PC-3 (cell line): ENCODE results near the gene EYS. TPM values are rescaled to one million over a fixed set of nuclear protein-coding genes. Genes with fewer than 3 reads are reported as not detected.
A peak's percentile ranks its signal among the peaks of the same experiment; 100 is the strongest.

Experiments used
- ATAC-seq: fragments of 200-7000 bp; cut with Tn5 transposase; 2 replicates; pipeline ENCODE4 v1.9.1; 2020; ENCODE audit warnings: mild to moderate bottlenecking, moderate library complexity
- BruUV-seq: library from RNA; stranded (reverse); fragments of 400-500 nt; replicated peaks from 2 replicates; lab custom pipeline; 2021; lab: Mats Ljungman, UMichigan
- CTCF ChIA-PET: fragments of 300-600 bp; sonication (Branson Sonifier 250); formaldehyde crosslinking; loops from one replicate; lab custom pipeline; 2022; ENCODE audit warnings: antibody characterized with exemption; lab: Charles Lee
- POLR2A ChIA-PET: fragments of 300-600 bp; sonication (Branson Sonifier 250); formaldehyde crosslinking; loops from one replicate; lab custom pipeline; 2022; ENCODE audit warnings: antibody characterized with exemption; ENCODE audit not compliant: unreplicated experiment; lab: Charles Lee
- DNase-seq: peaks from one replicate; pipeline ENCODE4 v3.0.0-alpha.2; 2015
- H2AFZ ChIP-seq: fragments of 300-600 bp; sonication (generic); 2 replicates; pipeline ENCODE4 v1.6.0; 2016; ENCODE audit warnings: antibody characterized with exemption, low read length
- H3F3A ChIP-seq: fragments of 300-600 bp; sonication (generic); one replicate; pipeline ENCODE4 v1.6.0; 2017; ENCODE audit warnings: antibody characterized with exemption, low read length, control low read depth, mild to moderate bottlenecking; ENCODE audit not compliant: unreplicated experiment
- H3K27ac ChIP-seq: fragments of 300-600 bp; sonication (generic); 2 replicates; pipeline ENCODE4 v1.5.1; 2016; ENCODE audit warnings: mild to moderate bottlenecking, low read length
- H3K27me3 ChIP-seq: fragments of 300-600 bp; sonication (generic); 2 replicates; pipeline ENCODE4 v1.6.1; 2016; ENCODE audit warnings: low read length, mixed read lengths
- H3K36me3 ChIP-seq: fragments of 300-600 bp; sonication (generic); 2 replicates; pipeline ENCODE4 v1.6.1; 2016; ENCODE audit warnings: low read depth, mixed run types, low read length, mixed read lengths
- H3K4me1 ChIP-seq: fragments of 300-600 bp; sonication (generic); 2 replicates; pipeline ENCODE4 v1.5.1; 2016; ENCODE audit warnings: low read length; ENCODE audit not compliant: insufficient read depth
- H3K4me2 ChIP-seq: fragments of 300-600 bp; sonication (generic); 2 replicates; pipeline ENCODE4 v1.6.0; 2016; ENCODE audit warnings: low read length
- H3K4me3 ChIP-seq: fragments of 300-600 bp; sonication (generic); 2 replicates; pipeline ENCODE4 v1.5.1; 2016; ENCODE audit warnings: mild to moderate bottlenecking, low read length, mixed read lengths
- H3K79me2 ChIP-seq: fragments of 300-600 bp; sonication (generic); 2 replicates; pipeline ENCODE4 v1.6.1; 2017; ENCODE audit warnings: low read length, mixed read lengths
- H3K9ac ChIP-seq: fragments of 300-600 bp; sonication (generic); 2 replicates; pipeline ENCODE4 v1.6.0; 2016; ENCODE audit warnings: mild to moderate bottlenecking, low read length
- H3K9me2 ChIP-seq: fragments of 300-600 bp; sonication (generic); replicated peaks from 2 replicates; pipeline ENCODE4 v1.6.1; 2016; ENCODE audit warnings: mixed run types, low read length, mixed read lengths
- H3K9me3 ChIP-seq: fragments of 300-600 bp; sonication (generic); 2 replicates; pipeline ENCODE4 v1.6.1; 2016; ENCODE audit warnings: low read length, mixed read lengths
- H4K20me1 ChIP-seq: fragments of 300-600 bp; sonication (generic); 2 replicates; pipeline ENCODE4 v1.6.1; 2016; ENCODE audit warnings: low read length, mixed read lengths
- CTCF ChIP-seq: fragments of 300-600 bp; sonication (generic); conservative IDR thresholded peaks from 2 replicates; pipeline ENCODE4 v1.5.1; 2017; ENCODE audit warnings: antibody characterized with exemption, low read depth, mild to moderate bottlenecking, low read length
- EZH2 ChIP-seq: fragments of 300-600 bp; sonication (generic); IDR thresholded peaks from one replicate; pipeline ENCODE4 v1.6.1; 2017; ENCODE audit warnings: antibody characterized with exemption, mild to moderate bottlenecking, low read length; ENCODE audit not compliant: unreplicated experiment
- EZH2phosphoT487 ChIP-seq: fragments of 300-600 bp; sonication (generic); IDR thresholded peaks from 2 replicates; pipeline ENCODE4 v1.6.1; 2018; ENCODE audit warnings: mild to moderate bottlenecking, antibody characterized with exemption, low read length, borderline replicate concordance
- intact Hi-C: fragments of 100-400 bp; cut with micrococcal nuclease; formaldehyde crosslinking; loops from 2 replicates; pipeline ENCODE4 v1.9.0; 2023
- total RNA-seq: library from RNA; depleted of rRNA; stranded (reverse); fragments of >200 nt; gene quantifications from 2 replicates; pipeline ENCODE4 v1.2.3, GENCODE V29; 2014

EYS gene
- total RNA-seq, 1 experiment from 2014 or later, result 0.07 TPM

- ChIA-PET POLR2A (interaction anchor here (0.6 to 0.8 kb wide), 2 partner anchors 67 to 81 kb away, joined by 3 to 5 read pairs; no protein-coding TSS in a partner anchor), CTCF (interaction anchor here (0.5 to 1.0 kb wide), 12 partner anchors 14 to 490 kb away, joined by 3 to 12 read pairs (median 4); no protein-coding TSS in a partner anchor)
- Histone ChIP-seq H2AFZ (no peak overlapping the region), H3K4me3 (no peak overlapping the region), H3K27me3 (no peaks in the 10 kb centered on the region), H3K36me3 (no peaks in the 10 kb centered on the region), H3K79me2 (no peaks in the 10 kb centered on the region), H3K9ac (no peak overlapping the region), H3K4me1 (no peaks in the 10 kb centered on the region; the same call in 1 of the 2 replicates), H4K20me1 (no peaks in the 10 kb centered on the region), H3K27ac (no peak overlapping the region), H3F3A (no peaks in the 10 kb centered on the region), H3K9me2 (no peaks in the 10 kb centered on the region), H3K9me3 (no peaks in the 10 kb centered on the region), H3K4me2 (no peak overlapping the region)
- no peak for TF ChIP-seq EZH2
- TF ChIP-seq CTCF, result peak; percentile 53
- no peak for TF ChIP-seq EZH2phosphoT487
- BruUV-seq, result no TSS peak
- ATAC-seq (no peak), DNase-seq (peak; percentile 74)
- intact Hi-C loops, result loop anchor here (1.0 to 5.0 kb wide), 5 partner anchors 38 to 456 kb away; no protein-coding TSS in a partner anchor
Measured at GRCh38 chr6:63764318-63764916, 1942.6 kb downstream of the EYS start.

GRCh38 chr6:63760199-63760598 is 1946.8 kb downstream of the EYS start:
- Histone ChIP-seq H2AFZ (no peak overlapping the region), H3K9me2 (no peaks in the 10 kb centered on the region), H3K4me1 (peaks cover 7% of the 10 kb centered on the region), H3K4me2 (no peak overlapping the region), H3K9ac (no peak overlapping the region), H4K20me1 (no peaks in the 10 kb centered on the region), H3K4me3 (no peak overlapping the region), H3K27me3 (no peaks in the 10 kb centered on the region), H3K79me2 (no peaks in the 10 kb centered on the region), H3F3A (no peaks in the 10 kb centered on the region), H3K36me3 (no peaks in the 10 kb centered on the region), H3K27ac (no peak overlapping the region), H3K9me3 (no peaks in the 10 kb centered on the region)
- DNase-seq (no peak), ATAC-seq (no peak)
- TF ChIP-seq EZH2phosphoT487 (no peak), CTCF (no peak), EZH2 (no peak)
- ChIA-PET CTCF (no interaction called here), POLR2A (no interaction called here)
- no TSS peak for BruUV-seq
- intact Hi-C loops, result loop anchor here (5.0 kb wide), 2 partner anchors 42 to 73 kb away; no protein-coding TSS in a partner anchor

- Histone ChIP-seq H3K9me3 (no peaks in the 10 kb centered on the region), H3K4me3 (no peak overlapping the region), H3K27me3 (no peaks in the 10 kb centered on the region), H3K9ac (no peak overlapping the region), H3K9me2 (no peaks in the 10 kb centered on the region), H3F3A (no peaks in the 10 kb centered on the region), H3K27ac (no peak overlapping the region), H3K36me3 (no peaks in the 10 kb centered on the region), H4K20me1 (no peaks in the 10 kb centered on the region), H3K79me2 (no peaks in the 10 kb centered on the region), H2AFZ (no peak overlapping the region), H3K4me2 (no peak overlapping the region), H3K4me1 (peaks cover 7% of the 10 kb centered on the region)
- intact Hi-C loops, result loop anchor here (5.0 kb wide), 2 partner anchors 43 to 72 kb away; no protein-coding TSS in a partner anchor
- ChIA-PET CTCF (no interaction called here), POLR2A (no interaction called here)
- peak; percentile 39 for DNase-seq
- peak; percentile 45 for ATAC-seq
- no TSS peak for BruUV-seq
- no peak for TF ChIP-seq EZH2phosphoT487
- TF ChIP-seq EZH2, result no peak
- TF ChIP-seq CTCF, result peak; percentile 42
Measured at GRCh38 chr6:63759605-63760105, 1947.4 kb downstream of the EYS start.
